ENCODE measurements around the gene KRT9. TPM values are rescaled to one million over a fixed set of nuclear protein-coding genes. Genes with fewer than 3 reads are reported as not detected.
"Not testable (repeated sequence)": the region's sequence is repeated elsewhere in the genome, so short reads cannot be mapped to it uniquely, and the experiment has no call there.

Gene KRT9
- total RNA-seq, 2 experiments from 2014 or later, result not detected

DNA sequence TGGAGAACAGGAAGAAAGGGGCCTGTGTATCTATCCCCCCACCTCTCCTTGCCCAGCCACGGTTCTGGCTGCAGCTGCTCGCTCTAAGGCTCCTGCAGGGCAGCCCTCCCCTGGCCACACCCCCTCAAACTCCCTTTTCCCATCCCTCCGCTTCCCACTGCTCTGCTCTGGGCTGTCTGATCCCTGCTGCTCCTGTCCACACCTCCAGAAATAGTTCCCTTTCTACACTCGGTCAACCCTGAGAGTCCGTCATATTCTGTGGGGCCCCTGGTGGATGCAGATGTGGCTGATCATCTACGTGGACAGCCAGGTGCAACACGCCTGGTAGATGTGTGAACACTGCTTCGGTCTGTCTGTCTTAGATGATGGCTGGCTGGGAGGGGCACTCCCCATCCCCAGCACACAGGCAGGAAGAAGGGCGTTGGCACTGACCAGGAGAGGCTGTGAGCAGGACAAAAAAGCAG, 24.4 kb downstream of the KRT9 start:
- peaks cover 18% of the 10 kb centered on the region for H3K4me1 Mint-ChIP-seq (ENCODE audit: low read depth)
- intact Hi-C loops (cut with micrococcal nuclease), result loop anchor here (5.0 kb wide), 3 partner anchors 50 to 225 kb away; no protein-coding TSS in a partner anchor
- H3K36me3 Mint-ChIP-seq (ENCODE audit: low read depth), result peaks cover 1% of the 10 kb centered on the region
- no peak overlapping the region for H3K27ac Mint-ChIP-seq
- H3K9me3 Mint-ChIP-seq, result peaks cover 8% of the 10 kb centered on the region
- H3K27me3 Mint-ChIP-seq (ENCODE audit: low read depth), result no peaks in the 10 kb centered on the region
- DNase-seq, result no peak
- H3K4me3 Mint-ChIP-seq, result no peak overlapping the region
- CTCF ChIA-PET, result interaction anchor here (0.6 to 6.9 kb wide), 6 partner anchors 14 to 638 kb away, joined by 5 to 124 read pairs (median 15); partner anchors contain the start of gene KRT19

DNA sequence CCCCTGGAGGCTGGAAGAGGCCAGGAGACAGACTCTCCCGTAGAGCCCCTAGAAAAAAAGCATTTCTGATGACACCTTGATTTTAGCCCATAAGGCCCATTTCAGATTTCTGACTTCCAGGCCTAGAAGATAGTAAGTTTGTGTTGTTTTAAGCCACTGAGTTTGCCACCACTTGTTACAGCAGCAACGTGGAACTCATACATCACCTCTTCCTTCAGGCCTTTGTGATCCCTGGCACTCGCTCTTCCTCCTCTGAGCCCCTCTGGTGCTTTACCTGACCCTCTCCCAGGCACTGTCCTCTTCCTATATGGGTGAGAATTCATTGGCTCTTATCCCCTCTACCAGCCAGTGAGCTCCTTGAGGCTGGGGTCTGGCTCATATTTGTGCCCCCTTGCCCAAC, 25.0 kb downstream of the KRT9 start:
- H3K27ac Mint-ChIP-seq, result no peak overlapping the region
- no peaks in the 10 kb centered on the region for H3K27me3 Mint-ChIP-seq (ENCODE audit: low read depth)
- peaks cover 8% of the 10 kb centered on the region for H3K9me3 Mint-ChIP-seq
- intact Hi-C loops (cut with micrococcal nuclease), result loop anchor here (5.0 kb wide), 3 partner anchors 50 to 225 kb away; no protein-coding TSS in a partner anchor
- no peak for DNase-seq
- no peak overlapping the region for H3K4me3 Mint-ChIP-seq
- peaks cover 18% of the 10 kb centered on the region for H3K4me1 Mint-ChIP-seq (ENCODE audit: low read depth)
- CTCF ChIA-PET, result interaction anchor here (4.2 to 6.9 kb wide), 2 partner anchors 102 to 116 kb away, joined by 114 to 124 read pairs; no protein-coding TSS in a partner anchor
- peaks cover 1% of the 10 kb centered on the region for H3K36me3 Mint-ChIP-seq (ENCODE audit: low read depth)

DNA sequence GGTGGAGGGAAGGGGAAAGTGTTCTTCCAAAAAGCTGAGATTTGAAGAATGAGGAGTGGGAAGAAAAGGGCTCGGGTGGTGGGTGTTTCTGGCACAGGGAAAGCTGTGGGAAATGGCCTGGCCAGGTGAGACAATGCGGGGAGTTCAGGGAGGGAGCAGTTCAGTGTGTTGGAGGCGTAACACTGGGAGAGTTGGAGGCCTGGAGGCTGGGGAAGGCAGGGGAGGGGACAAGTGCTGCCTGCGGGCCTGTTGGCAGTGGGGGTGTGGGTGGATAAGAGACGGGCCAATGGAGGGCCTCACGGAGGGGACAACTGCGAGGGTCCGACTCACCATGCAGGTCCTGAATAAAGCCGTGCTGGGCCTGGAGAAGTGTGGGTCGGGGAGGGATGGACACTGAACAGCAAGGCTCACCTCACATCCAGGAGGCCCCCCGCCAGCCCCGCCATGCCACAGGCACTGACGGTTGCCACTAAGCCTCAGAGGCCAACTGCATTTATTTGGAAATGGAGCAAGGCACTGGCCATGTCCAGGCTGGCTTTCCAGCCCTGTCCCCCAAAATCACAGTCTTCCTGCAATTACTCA, 25.9 kb downstream of the KRT9 start:
- no peaks in the 10 kb centered on the region for H3K27me3 Mint-ChIP-seq (ENCODE audit: low read depth)
- no peak overlapping the region for H3K4me3 Mint-ChIP-seq
- CTCF ChIA-PET, result interaction anchor here (1.6 kb wide), 1 partner anchor 100 kb away, joined by 7 read pairs; no protein-coding TSS in a partner anchor
- H3K27ac Mint-ChIP-seq, result no peak overlapping the region
- intact Hi-C loops (cut with micrococcal nuclease), result loop anchor here (5.0 kb wide), 3 partner anchors 49 to 224 kb away; no protein-coding TSS in a partner anchor
- H3K36me3 Mint-ChIP-seq (ENCODE audit: low read depth), result peaks cover 1% of the 10 kb centered on the region
- H3K4me1 Mint-ChIP-seq (ENCODE audit: low read depth), result peaks cover 18% of the 10 kb centered on the region
- no peak for DNase-seq
- peaks cover 8% of the 10 kb centered on the region for H3K9me3 Mint-ChIP-seq

GRCh38 chr17:41544935-41545334, 26.9 kb downstream of the KRT9 start:
- Mint-ChIP-seq H3K27ac (no peak overlapping the region), H3K9me3 (peaks cover 8% of the 10 kb centered on the region), H3K4me1 (ENCODE audit: low read depth) (peaks cover 18% of the 10 kb centered on the region), H3K27me3 (ENCODE audit: low read depth) (no peaks in the 10 kb centered on the region), H3K4me3 (no peak overlapping the region), H3K36me3 (ENCODE audit: low read depth) (peaks cover 1% of the 10 kb centered on the region)
- CTCF ChIA-PET, result interaction anchor here (1.0 to 1.6 kb wide), 3 partner anchors 101 to 118 kb away, joined by 3 to 7 read pairs (median 6); no protein-coding TSS in a partner anchor
- DNase-seq, result no peak
- intact Hi-C loops (cut with micrococcal nuclease), result loop anchor here (5.0 kb wide), 3 partner anchors 48 to 223 kb away; no protein-coding TSS in a partner anchor

GRCh38 chr17:41544491-41544892, 27.4 kb downstream of the KRT9 start:
- Mint-ChIP-seq H3K4me3 (no peak overlapping the region), H3K27ac (no peak overlapping the region), H3K4me1 (ENCODE audit: low read depth) (peaks cover 18% of the 10 kb centered on the region), H3K27me3 (ENCODE audit: low read depth) (no peaks in the 10 kb centered on the region), H3K36me3 (ENCODE audit: low read depth) (peaks cover 1% of the 10 kb centered on the region), H3K9me3 (peaks cover 8% of the 10 kb centered on the region)
- CTCF ChIA-PET, result interaction anchor here (1.0 to 1.6 kb wide), 3 partner anchors 101 to 118 kb away, joined by 3 to 7 read pairs (median 6); no protein-coding TSS in a partner anchor
- intact Hi-C loops (cut with micrococcal nuclease), result no loop called here
- DNase-seq, result no peak

DNA sequence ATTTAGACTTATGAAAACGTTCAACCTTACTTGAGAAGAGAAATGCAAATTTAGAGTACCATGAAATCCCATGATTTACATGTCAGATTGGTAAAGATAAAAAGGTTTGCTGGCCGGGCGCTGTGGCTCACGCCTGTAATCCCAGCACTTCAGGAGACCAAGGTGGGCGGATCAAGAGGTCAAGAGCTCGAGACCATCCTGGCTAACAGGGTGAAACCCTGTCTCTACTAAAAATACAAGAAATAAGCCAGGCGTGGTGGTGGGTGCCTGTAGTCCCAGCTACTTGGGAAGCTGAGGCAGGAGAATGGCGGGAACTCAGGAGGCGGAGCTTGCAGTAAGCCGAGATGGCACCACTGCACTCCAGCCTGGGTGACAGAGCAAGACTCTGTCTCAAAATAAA, 29.1 kb downstream of the KRT9 start:
- H3K4me3 Mint-ChIP-seq; H3K27ac Mint-ChIP-seq; H3K9me3 Mint-ChIP-seq; H3K36me3 Mint-ChIP-seq (ENCODE audit: low read depth); DNase-seq; H3K27me3 Mint-ChIP-seq (ENCODE audit: low read depth); H3K4me1 Mint-ChIP-seq (ENCODE audit: low read depth); intact Hi-C loops (cut with micrococcal nuclease): not testable (repeated sequence)
- CTCF ChIA-PET, result interaction anchor here (0.7 to 1.5 kb wide), 3 partner anchors 13 to 125 kb away, joined by 3 read pairs; no protein-coding TSS in a partner anchor

GRCh38 chr17:41542357-41542756, 29.5 kb downstream of the KRT9 start:
- CTCF ChIA-PET, result interaction anchor here (0.7 to 1.5 kb wide), 3 partner anchors 13 to 125 kb away, joined by 3 read pairs; no protein-coding TSS in a partner anchor
- no peaks in the 10 kb centered on the region for H3K27me3 Mint-ChIP-seq (ENCODE audit: low read depth)
- DNase-seq, result no peak
- intact Hi-C loops (cut with micrococcal nuclease), result no loop called here
- H3K4me3 Mint-ChIP-seq, result no peak overlapping the region
- H3K4me1 Mint-ChIP-seq (ENCODE audit: low read depth), result no peaks in the 10 kb centered on the region
- H3K9me3 Mint-ChIP-seq, result peaks cover 8% of the 10 kb centered on the region
- peaks cover 1% of the 10 kb centered on the region for H3K36me3 Mint-ChIP-seq (ENCODE audit: low read depth)
- H3K27ac Mint-ChIP-seq, result no peak overlapping the region

GRCh38 chr17:41540921-41541625, 30.8 kb downstream of the KRT9 start:
- H3K27me3 Mint-ChIP-seq (ENCODE audit: low read depth), result no peaks in the 10 kb centered on the region
- DNase-seq, result no peak
- no peaks in the 10 kb centered on the region for H3K36me3 Mint-ChIP-seq (ENCODE audit: low read depth)
- intact Hi-C loops (cut with micrococcal nuclease), result no loop called here
- no peaks in the 10 kb centered on the region for H3K9me3 Mint-ChIP-seq
- no peaks in the 10 kb centered on the region for H3K4me1 Mint-ChIP-seq (ENCODE audit: low read depth)
- no peak overlapping the region for H3K4me3 Mint-ChIP-seq
- no peak overlapping the region for H3K27ac Mint-ChIP-seq
- CTCF ChIA-PET, result interaction anchor here (0.7 to 1.3 kb wide), 3 partner anchors 8 to 121 kb away, joined by 3 to 7 read pairs (median 4); no protein-coding TSS in a partner anchor

- Mint-ChIP-seq H3K27ac (no peak overlapping the region), H3K36me3 (ENCODE audit: low read depth) (no peaks in the 10 kb centered on the region), H3K4me3 (no peak overlapping the region), H3K4me1 (ENCODE audit: low read depth) (no peaks in the 10 kb centered on the region), H3K27me3 (ENCODE audit: low read depth) (no peaks in the 10 kb centered on the region), H3K9me3 (no peaks in the 10 kb centered on the region)
- no peak for DNase-seq
- CTCF ChIA-PET, result interaction anchor here (0.7 to 1.3 kb wide), 4 partner anchors 9 to 122 kb away, joined by 3 to 7 read pairs (median 4); no protein-coding TSS in a partner anchor
- intact Hi-C loops (cut with micrococcal nuclease), result no loop called here
Measured at GRCh38 chr17:41539979-41540701, 31.7 kb downstream of the KRT9 start.

GRCh38 chr17:41539071-41539492, 32.8 kb downstream of the KRT9 start:
- CTCF ChIA-PET, result no interaction called here
- Mint-ChIP-seq H3K4me1 (ENCODE audit: low read depth) (no peaks in the 10 kb centered on the region), H3K4me3 (no peak overlapping the region), H3K9me3 (no peaks in the 10 kb centered on the region), H3K27me3 (ENCODE audit: low read depth) (no peaks in the 10 kb centered on the region), H3K36me3 (ENCODE audit: low read depth) (no peaks in the 10 kb centered on the region), H3K27ac (no peak overlapping the region)
- intact Hi-C loops (cut with micrococcal nuclease), result no loop called here
- DNase-seq, result no peak

GRCh38 chr17:41538565-41538991, 33.3 kb downstream of the KRT9 start:
- Mint-ChIP-seq H3K36me3 (ENCODE audit: low read depth) (no peaks in the 10 kb centered on the region), H3K4me3 (no peak overlapping the region), H3K27me3 (ENCODE audit: low read depth) (no peaks in the 10 kb centered on the region), H3K27ac (no peak overlapping the region), H3K9me3 (no peaks in the 10 kb centered on the region), H3K4me1 (ENCODE audit: low read depth) (no peaks in the 10 kb centered on the region)
- intact Hi-C loops (cut with micrococcal nuclease), result no loop called here
- CTCF ChIA-PET, result no interaction called here
- no peak for DNase-seq

GRCh38 chr17:41537990-41538389, 33.9 kb downstream of the KRT9 start:
- CTCF ChIA-PET, result interaction anchor here (2.9 kb wide), 1 partner anchor 11 kb away, joined by 9 read pairs; no protein-coding TSS in a partner anchor
- Mint-ChIP-seq H3K27ac (no peak overlapping the region), H3K4me1 (ENCODE audit: low read depth) (no peaks in the 10 kb centered on the region), H3K36me3 (ENCODE audit: low read depth) (no peaks in the 10 kb centered on the region), H3K9me3 (no peaks in the 10 kb centered on the region), H3K27me3 (ENCODE audit: low read depth) (peaks cover under 1% of the 10 kb centered on the region), H3K4me3 (no peak overlapping the region)
- DNase-seq, result no peak
- intact Hi-C loops (cut with micrococcal nuclease), result no loop called here

Data from activated naive CD4-positive, alpha-beta T cell treated with anti-CD3 and anti-CD28 coated beads for 36 hours (primary cell).